Activated CD8-positive, alpha-beta memory T cell treated with anti-CD3 and anti-CD28 coated beads, Interleukin-2, amount 50 U/mL, for 24 hours (primary cell): ENCODE results near the gene HAVCR1.
"Not testable (repeated sequence)": the region's sequence is repeated elsewhere in the genome, so short reads cannot be mapped to it uniquely, and the experiment has no call there.

Source experiments
- DNase-seq: peaks from one replicate; pipeline ENCODE4 v3.0.0-alpha.2; 2020; ENCODE audit errors: extremely low read depth

The HAVCR1 gene

GRCh38 chr5:157059093-157059539, at the start of gene HAVCR1:
Gene HAVCR1 (minus strand): TSS chr5:157059116. CDS start chr5:157057943, 1,173 bp downstream.
- no peak for DNase-seq

- DNase-seq, result no peak
Observed at GRCh38 chr5:157107508-157107907, 48.6 kb upstream of the HAVCR1 start.

GRCh38 chr5:157106630-157107461, 47.9 kb upstream of the HAVCR1 start:
- DNase-seq, result no peak

GRCh38 chr5:157100140-157100679, 41.3 kb upstream of the HAVCR1 start:
- DNase-seq, result no peak

GRCh38 chr5:157088342-157088990, 29.6 kb upstream of the HAVCR1 start:
- no peak for DNase-seq

- DNase-seq, result no peak
Observed at GRCh38 chr5:157086751-157087359, 27.9 kb upstream of the HAVCR1 start.

GRCh38 chr5:157085930-157086329, 27.0 kb upstream of the HAVCR1 start:
- no peak for DNase-seq

- DNase-seq, result no peak
Observed at GRCh38 chr5:157080286-157080685, 21.4 kb upstream of the HAVCR1 start.

GRCh38 chr5:157076558-157076957, 17.6 kb upstream of the HAVCR1 start:
- DNase-seq, result no peak

GRCh38 chr5:157072508-157072907, 13.6 kb upstream of the HAVCR1 start:
- no peak for DNase-seq

GRCh38 chr5:157069949-157070348, 11.0 kb upstream of the HAVCR1 start:
- no peak for DNase-seq

GRCh38 chr5:157068785-157069184, 9.9 kb upstream of the HAVCR1 start:
- no peak for DNase-seq

GRCh38 chr5:157068339-157068738, 9.4 kb upstream of the HAVCR1 start:
- DNase-seq, result no peak

GRCh38 chr5:157067005-157067404, 8.1 kb upstream of the HAVCR1 start:
- no peak for DNase-seq

- DNase-seq, result no peak
Observed at GRCh38 chr5:157066080-157066479, 7.2 kb upstream of the HAVCR1 start.

- DNase-seq, result no peak
Observed at GRCh38 chr5:157063776-157064430, 5.0 kb upstream of the HAVCR1 start.

- no peak for DNase-seq
Observed at GRCh38 chr5:157059891-157060290, 975 bp upstream of the HAVCR1 start.

GRCh38 chr5:157057459-157058370, 1.2 kb downstream of the HAVCR1 start:
- no peak for DNase-seq

- not testable (repeated sequence) for DNase-seq
Observed at GRCh38 chr5:157056848-157057247, 2.1 kb downstream of the HAVCR1 start.

- no peak for DNase-seq
Observed at GRCh38 chr5:157051604-157052245, 7.2 kb downstream of the HAVCR1 start.
